Heart right ventricle (tissue), 16 donors: ENCODE measurements around the gene UBE2J2. TPM values are rescaled to one million over a fixed set of nuclear protein-coding genes. Genes with fewer than 3 reads are reported as not detected.
"Not testable (repeated sequence)": the region's sequence is repeated elsewhere in the genome, so short reads cannot be mapped to it uniquely, and the experiment has no call there.

Source experiments
- ATAC-seq, 8 donors: fragments of 200-7000 bp; cut with Tn5 transposase; one replicate each; pipeline ENCODE4 v1.9.1; 2020; ENCODE audit warnings: mild to moderate bottlenecking in 8 of 8, moderate library complexity in 8 of 8, moderate number of reproducible peaks in 1 of 8
- DNase-seq, 2 donors: peaks; one replicate each; pipeline ENCODE4 v3.0.0-alpha.2; 2020
- H3K27ac ChIP-seq, 10 donors: fragments of 200-600 bp; sonication (generic) in 2 of 10; one replicate each; pipeline versions ENCODE4 v1.5.0 to v1.8.0; 2020 to 2022; ENCODE audit warnings: mild to moderate bottlenecking in 3 of 10
- H3K27me3 ChIP-seq, 7 donors: fragments of 200-600 bp; one replicate each; pipeline ENCODE4 v1.8.0; 2021 to 2022; ENCODE audit warnings: mild to moderate bottlenecking in 2 of 7
- H3K36me3 ChIP-seq, 9 donors: fragments of 200-600 bp; sonication (generic) in 1 of 9; one replicate each; pipeline versions ENCODE4 v1.5.0 to v1.8.0; 2020 to 2022; ENCODE audit warnings: mild to moderate bottlenecking in 2 of 9
- H3K4me1 ChIP-seq, 9 donors: fragments of 200-600 bp; sonication (generic) in 1 of 9; one replicate each; pipeline versions ENCODE4 v1.5.0 to v1.8.0; 2020 to 2022; ENCODE audit warnings: mild to moderate bottlenecking in 4 of 9
- H3K4me3 ChIP-seq, 10 donors: fragments of 200-600 bp; sonication (generic) in 2 of 10; one replicate each; pipeline versions ENCODE4 v1.5.0 to v1.8.0; 2020 to 2022; ENCODE audit warnings: mild to moderate bottlenecking in 7 of 10, moderate library complexity in 2 of 10
- H3K9me3 ChIP-seq, 11 donors: fragments of 200-600 bp in 10 of 11; sonication (generic) in 2 of 11; one replicate each; pipeline versions ENCODE4 v1.5.0 to v1.8.0; 2013 to 2022; ENCODE audit warnings: mild to moderate bottlenecking in 2 of 11, control low read depth in 1 of 11, moderate library complexity in 1 of 11
- WGBS, 2 donors: extraction: QIAGEN DNeasy Blood & Tissue Kit; methylation state at CpG; one replicate each; pipeline ENCODE4 v1.1.7; 2013; ENCODE audit warnings: inconsistent platforms in 1 of 2; 5-methylcytosine and 5-hydroxymethylcytosine counted together
- intact Hi-C, 10 donors: fragments of 100-400 bp; cut with DNase I; formaldehyde crosslinking; loops; one replicate each; pipeline versions ENCODE4 v1.11.1 to v1.14.2; 2022
- polyA plus RNA-seq, 2 donors: library from polyadenylated mRNA; stranded (reverse); fragments of 200-250 nt; gene quantifications; one replicate each; pipeline ENCODE4 v1.2.3, GENCODE V29; 2013
- total RNA-seq, 10 donors: library from RNA; stranded (reverse); fragmentation: NEBNext Ultra II Directional in 3 of 10; extraction: Animal tissue kit (Norgen Biotek cat#: 25700) in 3 of 10; gene quantifications; one replicate each; pipeline versions ENCODE4 v1.2.1 to v1.2.4, GENCODE V29; 2021 to 2023
- TF ChIP-seq, protein P1 (sequence below), 9 donors: fragments of 200-600 bp; sonication (generic) in 2 of 9; IDR thresholded peaks; one replicate each; pipeline versions ENCODE4 v1.5.0 to v1.8.0; 2021 to 2022; ENCODE audit warnings: antibody characterized with exemption in 9 of 9, mild to moderate bottlenecking in 5 of 9, moderate library complexity in 1 of 9
- donor health status: Arrhythmogenic right ventricular cardiomyopathy.
- donor health status: ischemic (EF 13 %, LVEDD 7.1; RV severe dilation, severe dysfunction).
- donor health status: healthy with polysubstance abuse.
- donor health status: DM: no; HTN: yes; CAD: no.
- donor health status: DM: no; HTN: no; CAD: no.
- donor health status: ischemic (EF 25% LVEDD 6.9; RV normal size, moderate dysfunction).
- donor health status: ischemic (EF 25% LVEDD 5.7; RV mildly dilated, moderate dysfunction).
- donor health status: healthy.
- donor health status: DM: yes; HTN: yes; CAD: no.
- donor health status: Ischemic cardiomyopathy.
- donor health status: ischemic (EF 35%, LVEDD 5.7; RV mildly dilated, moderate dysfunction).
- donor health status: nonischemic (EF 11% LVEDD 7.7; RV severe dilation, severe dysfunction).
- donor health status: DM: yes; HTN: yes; CAD: no.
- donor health status: PGD.
- donor health status: ischemic (EF 29% LVEDD 5.4; RV normal size, mild dysfunction).
- donor health status: nonischemic (EF 23%, LVEDD 6.1; RV moderate dilation, normal function).

The UBE2J2 gene
- total and polyA plus RNA-seq, 12 donors = 23.5 to 44.1 (median 30.5) TPM

DNA sequence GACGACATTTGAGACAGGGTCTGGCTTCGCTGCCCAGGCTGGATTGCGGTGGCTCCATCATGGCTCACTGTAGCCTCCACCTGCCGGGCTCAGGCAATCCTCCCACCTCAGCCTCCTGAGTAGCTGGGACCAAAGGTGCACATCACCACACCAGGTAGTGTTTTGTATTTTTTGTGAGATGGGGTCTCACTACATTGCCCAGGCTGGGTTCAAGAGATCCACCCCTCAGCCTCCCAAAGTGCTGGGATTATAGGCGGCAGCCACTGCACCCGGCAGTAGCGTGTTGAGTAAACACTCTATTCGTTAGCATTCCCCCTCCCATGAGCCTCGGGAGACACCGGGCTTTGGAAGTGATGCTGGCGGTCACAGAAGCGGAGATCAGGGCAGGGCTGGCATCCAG, 20.3 kb downstream of the UBE2J2 start:
- no peak overlapping the region for H3K27ac ChIP-seq
- H3K4me3 ChIP-seq = no peak overlapping the region
- no peaks in the 10 kb centered on the region for H3K9me3 ChIP-seq
- peaks cover 0 to 57% (median 37%) of the 10 kb centered on the region in 9 donors for H3K36me3 ChIP-seq
- peaks cover 0 to 2% (median 0%) of the 10 kb centered on the region in 7 donors for H3K27me3 ChIP-seq
- 89 to 95% methylated on average over 12 of the region's 12 CpGs for WGBS, 2 donors
- TF ChIP-seq, protein P1, sequence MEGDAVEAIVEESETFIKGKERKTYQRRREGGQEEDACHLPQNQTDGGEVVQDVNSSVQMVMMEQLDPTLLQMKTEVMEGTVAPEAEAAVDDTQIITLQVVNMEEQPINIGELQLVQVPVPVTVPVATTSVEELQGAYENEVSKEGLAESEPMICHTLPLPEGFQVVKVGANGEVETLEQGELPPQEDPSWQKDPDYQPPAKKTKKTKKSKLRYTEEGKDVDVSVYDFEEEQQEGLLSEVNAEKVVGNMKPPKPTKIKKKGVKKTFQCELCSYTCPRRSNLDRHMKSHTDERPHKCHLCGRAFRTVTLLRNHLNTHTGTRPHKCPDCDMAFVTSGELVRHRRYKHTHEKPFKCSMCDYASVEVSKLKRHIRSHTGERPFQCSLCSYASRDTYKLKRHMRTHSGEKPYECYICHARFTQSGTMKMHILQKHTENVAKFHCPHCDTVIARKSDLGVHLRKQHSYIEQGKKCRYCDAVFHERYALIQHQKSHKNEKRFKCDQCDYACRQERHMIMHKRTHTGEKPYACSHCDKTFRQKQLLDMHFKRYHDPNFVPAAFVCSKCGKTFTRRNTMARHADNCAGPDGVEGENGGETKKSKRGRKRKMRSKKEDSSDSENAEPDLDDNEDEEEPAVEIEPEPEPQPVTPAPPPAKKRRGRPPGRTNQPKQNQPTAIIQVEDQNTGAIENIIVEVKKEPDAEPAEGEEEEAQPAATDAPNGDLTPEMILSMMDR (IDR thresholded peaks at IDR 0.05) = no peak
- no peaks in the 10 kb centered on the region for H3K4me1 ChIP-seq
- DNase-seq (no peak), ATAC-seq (no peak)
- intact Hi-C loops = loop anchor here in 4 of 10 donors (5.0 kb wide), 2 partner anchors 131 to 136 kb away; partner anchors contain the start of gene C1orf159 (in 1 of the 4)

DNA sequence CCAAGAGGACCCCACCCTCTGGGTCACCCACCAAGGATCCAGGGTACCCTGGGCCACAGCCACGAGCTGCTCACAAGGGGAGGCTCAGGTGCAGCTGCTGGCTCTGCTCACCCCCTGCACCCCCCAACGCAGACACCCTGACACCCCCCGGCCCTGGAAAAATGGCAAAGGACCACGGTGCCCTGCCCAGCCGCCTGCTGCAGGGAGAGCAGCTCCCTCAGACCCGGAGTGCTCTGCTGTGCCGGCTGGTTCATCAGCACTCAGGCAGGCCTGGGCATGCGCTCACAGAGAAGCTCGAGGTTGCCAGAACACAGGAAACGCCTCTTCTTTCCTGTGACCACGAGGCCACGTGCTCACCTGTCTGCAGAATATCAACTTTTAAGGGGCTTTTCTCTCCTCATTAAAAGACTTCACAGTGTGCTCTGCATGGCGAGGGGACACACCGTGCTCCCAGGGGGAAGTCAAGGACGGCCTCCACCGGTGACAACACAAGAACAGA, 22.8 kb downstream of the UBE2J2 start:
- Histone ChIP-seq H3K27ac (no peak overlapping the region), H3K4me3 (no peak overlapping the region), H3K9me3 (no peaks in the 10 kb centered on the region), H3K4me1 (peaks cover 0 to 5% (median 0%) of the 10 kb centered on the region in 9 donors), H3K36me3 (peaks cover 0 to 42% (median 30%) of the 10 kb centered on the region in 9 donors), H3K27me3 (peaks cover 7 to 24% (median 20%) of the 10 kb centered on the region in 7 donors)
- ATAC-seq (peak in 2 of 8 donors; percentile 20 to 21), DNase-seq (no peak)
- 78 to 83% methylated on average over 16 of the region's 16 CpGs for WGBS, 2 donors
- intact Hi-C loops = loop anchor here in 5 of 10 donors (2.0 to 5.0 kb wide), 3 partner anchors 128 to 134 kb away; partner anchors contain the start of gene C1orf159 (in 1 of the 5)
- TF ChIP-seq, protein P1 (IDR thresholded peaks at IDR 0.05) = no peak

DNA sequence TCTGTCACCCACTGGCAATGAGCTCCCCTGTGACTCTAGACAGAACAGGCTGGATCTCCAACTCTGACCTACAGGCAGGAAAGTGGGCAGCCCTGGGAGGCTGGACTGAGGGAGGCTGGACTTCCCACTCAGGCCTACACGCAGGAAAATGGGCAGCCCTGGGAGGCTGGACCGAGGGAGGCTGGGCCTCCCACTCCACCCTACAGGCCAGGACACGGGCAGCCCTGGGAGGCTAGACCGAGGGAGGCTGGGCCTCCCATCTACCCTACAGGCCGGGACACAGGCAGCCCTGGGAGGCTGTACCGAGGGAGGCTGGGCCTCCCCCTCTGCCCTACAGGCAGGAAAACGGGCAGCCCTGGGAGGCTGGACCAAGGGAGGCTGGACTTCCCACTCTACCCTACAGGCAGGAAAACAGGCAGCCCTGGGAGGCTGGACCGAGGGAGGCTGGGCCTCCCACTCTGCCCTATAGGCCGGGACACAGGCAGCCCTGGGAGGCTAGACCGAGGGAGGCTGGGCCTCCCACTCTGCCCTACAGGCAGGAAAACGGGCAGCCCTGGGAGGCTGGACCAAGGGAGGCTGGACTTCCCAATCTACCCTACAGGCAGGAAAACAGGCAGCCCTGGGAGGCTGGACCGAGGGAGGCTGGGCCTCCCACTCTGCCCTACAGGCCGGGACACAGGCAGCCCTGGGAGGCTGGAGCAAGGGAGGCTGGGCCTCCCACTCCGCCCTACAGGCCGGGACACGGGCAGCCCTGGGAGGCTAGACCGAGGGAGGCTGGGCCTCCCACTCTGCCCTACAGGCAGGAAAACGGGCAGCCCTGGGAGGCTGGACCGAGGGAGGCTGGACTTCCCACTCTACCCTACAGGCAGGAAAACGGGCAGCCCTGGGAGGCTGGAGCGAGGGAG, 25.4 kb downstream of the UBE2J2 start:
- not testable (repeated sequence) for ATAC-seq, H3K27ac ChIP-seq, H3K9me3 ChIP-seq, DNase-seq, H3K4me1 ChIP-seq, H3K4me3 ChIP-seq
- peaks cover 0 to 17% (median 5%) of the 10 kb centered on the region in 9 donors for H3K36me3 ChIP-seq
- peaks cover 13 to 36% (median 27%) of the 10 kb centered on the region in 7 donors for H3K27me3 ChIP-seq
- WGBS, 2 donors = 91 to 93% methylated on average over 21 of the region's 21 CpGs
- intact Hi-C loops = loop anchor here in 3 of 10 donors (5.0 to 10.0 kb wide), 2 partner anchors 123 to 126 kb away; no protein-coding TSS in a partner anchor

DNA sequence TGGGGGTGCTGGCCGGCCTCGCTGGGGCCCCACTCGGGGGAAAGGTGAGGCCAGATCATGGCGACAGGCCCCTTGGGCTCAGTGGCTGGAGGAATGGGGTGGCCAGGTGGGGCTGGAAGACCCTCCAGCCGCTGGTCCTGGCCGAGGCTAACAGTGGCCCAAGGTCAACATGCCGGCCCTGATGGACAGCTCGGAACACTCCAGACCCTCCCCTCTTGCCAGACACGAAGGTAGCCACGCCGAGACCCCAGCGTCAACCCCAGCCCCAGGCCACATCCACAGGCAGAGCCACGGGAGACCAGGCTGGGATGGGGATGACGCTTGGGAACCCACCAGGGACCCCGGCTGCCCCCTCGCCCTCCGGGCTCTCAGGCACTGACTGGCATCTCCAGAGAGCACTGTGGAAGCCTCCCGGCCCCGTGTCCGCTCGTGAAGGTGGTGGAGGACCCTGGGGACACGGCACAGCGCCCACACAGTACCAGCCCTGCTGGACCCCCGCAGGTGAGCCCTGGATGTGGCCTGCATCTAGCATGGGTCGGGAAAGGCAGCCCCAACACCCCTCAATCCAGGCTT, 26.2 kb downstream of the UBE2J2 start:
- intact Hi-C loops = loop anchor here in 3 of 10 donors (5.0 to 10.0 kb wide), 2 partner anchors 123 to 125 kb away; no protein-coding TSS in a partner anchor
- Histone ChIP-seq H3K9me3 (no peaks in the 10 kb centered on the region), H3K27ac (no peak overlapping the region), H3K36me3 (peaks cover 0 to 8% (median 0%) of the 10 kb centered on the region in 9 donors), H3K4me3 (no peak overlapping the region), H3K4me1 (peaks cover 0 to 5% (median 0%) of the 10 kb centered on the region in 9 donors), H3K27me3 (peaks cover 13 to 36% (median 27%) of the 10 kb centered on the region in 7 donors)
- DNase-seq = no peak
- peak in 1 of 8 donors; percentile 13 for ATAC-seq
- WGBS, 2 donors = 63 to 67% methylated on average over 25 of the region's 25 CpGs
- TF ChIP-seq, protein P1 (IDR thresholded peaks at IDR 0.05) = no peak
